GM23248 (cell line): ENCODE results near the gene TSSK2.

Experiments used
- EZH2 ChIP-seq: fragments of 200-600 bp; sonication (generic); IDR thresholded peaks from 2 replicates; pipeline ENCODE4 v1.6.1; 2018; ENCODE audit warnings: antibody characterized with exemption, mild to moderate bottlenecking; ENCODE audit not compliant: insufficient read depth, poor library complexity, severe bottlenecking
- EZH2phosphoT487 ChIP-seq: fragments of 200-600 bp; sonication (generic); IDR thresholded peaks from 2 replicates; pipeline ENCODE4 v1.6.1; 2018; ENCODE audit warnings: antibody characterized with exemption, moderate library complexity, mild to moderate bottlenecking, low read depth; ENCODE audit not compliant: insufficient read depth

- TF ChIP-seq EZH2: no peak
- TF ChIP-seq EZH2phosphoT487: no peak
Measured at GRCh38 chr22:19121631-19122142, 9.4 kb upstream of the TSSK2 start.
